ENCODE data around the gene MYO18A. TPM values are rescaled to one million over a fixed set of nuclear protein-coding genes. Genes with fewer than 3 reads are reported as not detected.

The MYO18A gene
- total and polyA plus RNA-seq, 9 donors, result 23.0 to 53.9 (median 31.7) TPM

GRCh38 chr17:29077320-29077719, 102.9 kb downstream of the MYO18A start:
- no peaks in the 10 kb centered on the region for H3K36me3 ChIP-seq

DNA sequence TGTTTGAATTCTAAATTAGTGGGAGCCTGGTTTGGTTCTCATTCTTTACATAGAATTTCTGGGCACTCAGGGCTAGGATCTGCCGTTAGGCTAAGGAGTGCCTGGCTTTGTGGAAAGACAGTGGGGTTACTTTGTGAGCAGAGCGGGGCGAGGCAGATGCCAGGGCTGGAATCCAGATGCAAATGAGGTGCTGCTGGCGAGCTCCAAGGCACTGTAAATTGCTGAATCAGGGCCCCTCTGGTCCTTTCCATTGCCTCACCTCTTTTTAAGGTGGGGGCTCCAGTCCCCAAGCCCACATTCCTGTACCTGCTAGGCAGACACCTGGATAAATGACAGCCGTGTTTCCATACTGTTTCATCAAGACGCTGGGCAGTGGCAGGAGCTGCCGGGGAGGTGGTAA, 103.5 kb downstream of the MYO18A start:
- WGBS, 3 donors, result 90 to 93% (median 90%) methylated on average over 7 of the region's 7 CpGs
- Histone ChIP-seq H3K9me3 (no peaks in the 10 kb centered on the region), H3K4me3 (no peak overlapping the region), H3K27me3 (no peaks in the 10 kb centered on the region), H3K4me1 (ENCODE audit: insufficient read depth) (no peaks in the 10 kb centered on the region), H3K27ac (no peak overlapping the region), H3K36me3 (no peaks in the 10 kb centered on the region)
- intact Hi-C loops (cut with DNase I), result no loop called here
- TF ChIP-seq, protein P1, sequence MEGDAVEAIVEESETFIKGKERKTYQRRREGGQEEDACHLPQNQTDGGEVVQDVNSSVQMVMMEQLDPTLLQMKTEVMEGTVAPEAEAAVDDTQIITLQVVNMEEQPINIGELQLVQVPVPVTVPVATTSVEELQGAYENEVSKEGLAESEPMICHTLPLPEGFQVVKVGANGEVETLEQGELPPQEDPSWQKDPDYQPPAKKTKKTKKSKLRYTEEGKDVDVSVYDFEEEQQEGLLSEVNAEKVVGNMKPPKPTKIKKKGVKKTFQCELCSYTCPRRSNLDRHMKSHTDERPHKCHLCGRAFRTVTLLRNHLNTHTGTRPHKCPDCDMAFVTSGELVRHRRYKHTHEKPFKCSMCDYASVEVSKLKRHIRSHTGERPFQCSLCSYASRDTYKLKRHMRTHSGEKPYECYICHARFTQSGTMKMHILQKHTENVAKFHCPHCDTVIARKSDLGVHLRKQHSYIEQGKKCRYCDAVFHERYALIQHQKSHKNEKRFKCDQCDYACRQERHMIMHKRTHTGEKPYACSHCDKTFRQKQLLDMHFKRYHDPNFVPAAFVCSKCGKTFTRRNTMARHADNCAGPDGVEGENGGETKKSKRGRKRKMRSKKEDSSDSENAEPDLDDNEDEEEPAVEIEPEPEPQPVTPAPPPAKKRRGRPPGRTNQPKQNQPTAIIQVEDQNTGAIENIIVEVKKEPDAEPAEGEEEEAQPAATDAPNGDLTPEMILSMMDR (IDR thresholded peaks at IDR 0.05), result no peak
- TF ChIP-seq EP300 (IDR thresholded peaks at IDR 0.05), result no peak
- TF ChIP-seq POLR2A (IDR thresholded peaks at IDR 0.05), result no peak
- DNase-seq, result no peak

More at GRCh38 chr17:29077320-29077719, 102.9 kb downstream of the MYO18A start:
- no peaks in the 10 kb centered on the region for H3K9me3 ChIP-seq
- TF ChIP-seq, protein P1 (IDR thresholded peaks at IDR 0.05), result no peak
- TF ChIP-seq POLR2A (IDR thresholded peaks at IDR 0.05) (no peak), EP300 (IDR thresholded peaks at IDR 0.05) (no peak)
- H3K27me3 ChIP-seq, result no peaks in the 10 kb centered on the region
- WGBS, 3 donors, result 86 to 93% (median 91%) methylated on average over 7 of the region's 7 CpGs
- H3K4me3 ChIP-seq, result no peak overlapping the region
- H3K4me1 ChIP-seq (ENCODE audit: insufficient read depth), result no peaks in the 10 kb centered on the region
- no peak overlapping the region for H3K27ac ChIP-seq
- DNase-seq, result no peak
- intact Hi-C loops (cut with DNase I), result no loop called here

DNA sequence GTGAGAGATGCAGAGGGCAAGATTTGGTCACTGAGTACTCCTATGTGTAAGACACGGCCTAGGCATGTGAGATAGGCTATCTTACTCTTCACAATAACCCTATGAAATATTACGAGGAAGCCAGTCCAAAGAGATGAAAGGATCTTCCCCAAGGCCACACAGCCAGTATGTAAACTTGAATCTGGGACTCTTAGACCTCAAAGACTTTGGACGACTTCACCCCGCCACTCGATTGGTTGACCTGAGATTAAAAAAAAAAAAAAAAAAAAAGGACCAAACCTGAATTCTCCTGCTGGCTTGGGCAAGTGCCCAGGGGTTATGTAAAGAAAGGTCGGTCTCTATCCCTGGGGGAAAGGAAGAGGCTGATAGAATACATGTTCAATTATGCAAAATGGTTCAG, 104.1 kb downstream of the MYO18A start:
- no peaks in the 10 kb centered on the region for H3K4me1 ChIP-seq (ENCODE audit: insufficient read depth)
- DNase-seq, result no peak
- TF ChIP-seq, protein P1 (IDR thresholded peaks at IDR 0.05), result no peak
- TF ChIP-seq POLR2A (IDR thresholded peaks at IDR 0.05) (no peak), EP300 (IDR thresholded peaks at IDR 0.05) (no peak)
- no peak overlapping the region for H3K27ac ChIP-seq
- no peaks in the 10 kb centered on the region for H3K36me3 ChIP-seq
- H3K4me3 ChIP-seq, result no peak overlapping the region
- 71 to 84% (median 77%) methylated on average over 6 of the region's 6 CpGs for WGBS, 3 donors
- no peaks in the 10 kb centered on the region for H3K9me3 ChIP-seq
- no peaks in the 10 kb centered on the region for H3K27me3 ChIP-seq
- intact Hi-C loops (cut with DNase I), result no loop called here

DNA sequence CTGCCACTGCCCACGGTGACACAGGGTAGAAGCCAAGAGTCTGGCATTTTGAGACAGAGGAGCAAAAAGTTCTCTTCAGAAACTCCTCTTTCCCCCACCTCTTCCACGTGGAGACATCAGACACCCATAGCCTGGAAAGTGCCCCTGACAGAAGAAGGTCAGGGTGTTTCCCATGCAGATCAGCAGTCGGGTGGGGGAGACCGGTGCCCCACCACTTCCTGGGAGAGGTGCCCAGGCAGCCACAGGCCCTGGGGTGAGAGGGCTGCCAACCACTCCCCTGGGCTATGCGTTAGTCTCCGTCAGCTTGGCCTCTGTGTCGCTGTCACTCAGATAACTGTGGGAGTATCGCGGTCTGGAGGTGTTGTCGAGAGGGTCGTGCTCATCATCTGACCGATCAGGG, 105.7 kb downstream of the MYO18A start:
- TF ChIP-seq, protein P1 (IDR thresholded peaks at IDR 0.05), result no peak
- TF ChIP-seq EP300 (IDR thresholded peaks at IDR 0.05) (no peak), POLR2A (IDR thresholded peaks at IDR 0.05) (no peak)
- DNase-seq, result no peak
- 76 to 83% (median 78%) methylated on average over 12 of the region's 12 CpGs for WGBS, 3 donors
- Histone ChIP-seq H3K9me3 (no peaks in the 10 kb centered on the region), H3K36me3 (no peaks in the 10 kb centered on the region), H3K27ac (no peak overlapping the region), H3K4me1 (ENCODE audit: insufficient read depth) (no peaks in the 10 kb centered on the region), H3K27me3 (no peaks in the 10 kb centered on the region), H3K4me3 (no peak overlapping the region)
- intact Hi-C loops (cut with DNase I), result no loop called here
